Stimulated activated CD4-positive, alpha-beta T cell treated with anti-CD3 and anti-CD28 coated beads, TNF-alpha, amount 100 ng/mL, for 1 hour (primary cell): Measurements from ENCODE around the gene ZCWPW1.
"Not testable (repeated sequence)": the region's sequence is repeated elsewhere in the genome, so short reads cannot be mapped to it uniquely, and the experiment has no call there.

Experiments used
- DNase-seq, 3 donors: peaks; one replicate each; pipeline ENCODE4 v3.0.0-alpha.2; 2020; ENCODE audit warnings: low read depth in 3 of 3, low spot score in 1 of 3

Gene ZCWPW1

GRCh38 chr7:100402241-100402640 is 26.3 kb downstream of the ZCWPW1 start:
- no peak for DNase-seq

DNA sequence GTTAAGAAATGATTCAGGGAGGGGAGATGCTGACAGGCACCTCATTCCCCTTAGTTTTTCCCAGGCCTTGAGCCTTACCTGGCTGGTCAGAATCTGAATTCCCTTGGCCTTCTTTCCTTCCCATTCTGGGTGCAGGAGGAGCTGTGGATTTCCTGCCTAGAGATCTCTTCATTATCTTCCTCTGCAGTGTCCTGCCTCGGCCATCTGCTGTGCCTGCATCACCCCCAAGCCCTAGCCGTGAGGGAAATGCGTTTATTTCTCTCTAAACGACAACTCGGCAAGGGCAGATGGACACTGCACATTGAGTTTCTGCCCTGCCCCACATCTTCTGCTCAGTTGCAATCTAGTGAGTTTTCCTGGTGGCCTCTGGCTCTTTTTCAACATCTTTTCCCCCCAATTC is 26.7 kb downstream of the ZCWPW1 start:
- DNase-seq = no peak

- DNase-seq = no peak
Observed at GRCh38 chr7:100400656-100401055, 27.8 kb downstream of the ZCWPW1 start.

DNA sequence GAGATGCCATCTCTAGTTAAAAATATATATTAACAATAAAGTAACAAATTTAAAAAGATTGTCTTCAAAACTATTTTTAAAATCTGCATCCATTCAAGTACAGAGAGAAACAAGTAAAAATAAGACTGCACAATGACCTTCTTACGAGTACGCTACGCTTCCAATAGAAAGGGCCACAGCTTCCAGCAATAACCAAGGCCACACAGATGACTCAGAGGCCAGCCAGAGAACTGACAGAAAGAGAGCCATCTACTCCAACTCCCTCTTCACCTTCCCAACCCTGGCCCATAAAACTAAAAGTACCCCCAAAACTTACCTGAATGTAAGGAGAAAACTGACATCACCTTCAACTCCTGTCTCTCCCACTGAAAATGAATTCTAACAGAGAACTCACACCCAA is 28.5 kb downstream of the ZCWPW1 start:
- no peak for DNase-seq

DNA sequence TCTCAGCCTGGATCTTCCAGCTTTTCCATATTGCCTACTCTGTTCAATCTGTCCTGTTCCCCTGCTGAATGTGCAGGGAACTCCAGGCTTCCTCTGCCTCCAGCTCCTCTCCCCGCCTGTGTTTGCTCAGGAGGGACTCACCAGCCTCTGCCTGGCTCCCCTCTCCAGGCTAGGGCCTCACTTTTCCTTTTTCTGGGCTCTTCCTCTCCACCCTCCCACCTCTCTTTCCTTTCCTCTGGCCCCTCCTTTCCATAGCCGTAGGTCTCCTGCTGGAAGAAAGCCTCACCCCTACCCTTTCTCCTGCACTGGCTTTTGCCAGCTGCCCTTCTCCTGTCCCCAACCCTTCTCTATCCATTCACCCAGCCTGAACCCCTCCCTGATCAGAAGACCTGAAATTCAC is 30.3 kb downstream of the ZCWPW1 start:
- DNase-seq = no peak

DNA sequence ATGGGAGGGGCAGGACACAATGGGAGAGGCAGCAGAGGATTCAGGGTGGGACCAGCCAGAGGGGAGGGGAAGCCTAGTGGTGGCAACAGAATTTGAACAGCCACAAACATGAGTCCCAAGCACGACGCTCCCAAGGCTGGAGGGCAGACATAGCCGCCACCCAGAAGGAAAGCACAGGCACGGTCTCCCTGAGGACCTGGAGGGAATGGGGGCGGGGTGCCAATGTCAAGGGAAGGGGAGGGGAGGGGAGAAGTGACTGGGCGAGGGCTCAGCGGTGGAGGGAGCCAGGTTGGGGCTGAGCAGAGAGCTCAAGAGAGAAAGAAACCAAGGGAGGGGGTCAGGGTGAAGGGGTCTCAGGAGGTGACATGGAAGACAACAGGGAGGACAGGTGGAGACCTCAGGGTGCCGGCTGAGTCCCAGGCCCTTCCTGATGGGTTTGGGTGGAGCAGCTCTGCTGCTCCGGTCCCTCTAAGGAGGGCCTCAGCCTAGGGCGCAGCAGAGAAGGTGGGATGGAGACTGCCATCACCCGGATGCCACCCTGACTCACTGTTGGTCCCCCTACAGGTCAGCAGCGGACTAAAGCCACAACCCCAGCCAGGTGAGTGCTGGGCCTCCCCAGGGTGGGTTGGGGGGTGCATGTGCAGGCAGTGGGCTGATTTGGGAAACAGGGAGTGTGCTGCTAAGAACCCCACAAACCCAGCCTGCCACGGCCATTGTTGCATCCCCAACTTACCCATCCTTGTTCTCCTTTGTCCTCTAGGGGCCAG is 31.0 kb downstream of the ZCWPW1 start:
- DNase-seq = no peak

- no peak for DNase-seq
Observed at GRCh38 chr7:100396421-100396982, 32.0 kb downstream of the ZCWPW1 start.

- no peak for DNase-seq
Observed at GRCh38 chr7:100394077-100394476, 34.4 kb downstream of the ZCWPW1 start.

DNA sequence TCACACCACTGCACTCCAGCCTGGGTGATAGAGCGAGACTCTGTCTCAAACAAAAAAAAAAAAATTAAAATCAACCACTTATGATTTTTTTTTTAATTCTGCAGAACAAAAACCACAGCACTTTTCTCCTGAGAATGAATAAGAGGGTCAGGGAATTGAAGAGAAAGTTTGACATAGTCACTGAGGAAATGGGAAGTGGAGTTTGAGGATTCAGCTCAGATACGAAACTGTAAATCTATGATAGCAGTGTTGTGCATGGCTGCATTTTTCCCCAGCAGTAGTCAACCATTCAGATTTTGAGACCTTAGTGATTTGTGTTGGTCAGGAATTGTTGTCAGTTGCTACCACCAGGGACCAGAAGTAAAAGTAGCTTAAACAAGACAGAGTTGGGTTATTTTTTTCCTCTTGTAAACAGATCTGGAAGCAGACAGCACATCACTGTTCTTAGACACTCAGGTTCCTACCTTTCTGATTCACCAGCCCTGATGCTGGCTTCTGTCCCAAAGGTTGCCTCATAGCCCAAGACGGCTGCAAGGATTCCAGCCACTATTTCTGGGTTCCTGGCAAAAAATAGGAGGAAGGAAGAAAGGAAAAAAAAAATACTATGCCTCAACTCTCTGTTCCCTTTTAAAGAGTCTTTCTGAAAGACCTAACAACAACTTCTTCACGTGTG is 35.1 kb downstream of the ZCWPW1 start:
- no peak for DNase-seq

DNA sequence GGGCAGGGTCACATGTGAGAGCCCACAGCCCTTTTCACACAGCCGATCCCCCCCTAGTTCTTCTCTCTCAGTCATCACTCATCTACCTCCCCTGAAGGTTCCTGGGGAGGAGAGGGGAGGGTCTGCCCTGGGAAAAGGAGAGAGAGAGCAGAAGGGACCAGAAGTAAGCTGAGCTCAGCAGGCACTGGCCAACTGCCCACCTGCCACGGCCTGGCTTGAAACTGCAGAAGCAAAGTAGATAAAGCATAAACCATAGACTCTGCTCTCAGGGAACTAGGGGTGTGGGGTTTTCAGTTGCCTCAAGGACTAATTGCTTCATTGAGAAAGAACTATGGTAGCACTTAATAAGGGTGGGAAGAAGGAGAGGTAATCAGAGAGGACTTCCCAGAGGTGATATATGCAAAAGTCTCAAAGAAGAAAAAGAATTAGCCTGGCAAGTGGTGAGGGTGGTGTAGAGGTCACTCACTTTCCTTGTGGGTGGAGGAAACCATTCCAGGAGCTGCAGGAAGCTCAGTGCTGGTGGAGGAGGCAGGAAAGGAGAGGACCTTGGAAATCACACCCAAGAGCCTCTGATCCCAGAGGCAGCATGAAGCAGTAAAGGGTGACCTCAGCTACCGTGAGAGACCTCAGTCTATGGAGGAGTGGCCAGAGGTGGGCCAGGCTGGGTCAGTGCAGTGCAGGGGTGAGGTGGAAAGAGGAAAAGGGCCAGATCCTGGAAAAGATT is 38.1 kb downstream of the ZCWPW1 start:
- DNase-seq = no peak

- no peak for DNase-seq
Observed at GRCh38 chr7:100389437-100390088, 38.9 kb downstream of the ZCWPW1 start.

- DNase-seq = no peak
Observed at GRCh38 chr7:100387695-100388094, 40.8 kb downstream of the ZCWPW1 start.

GRCh38 chr7:100386940-100387339 is 41.6 kb downstream of the ZCWPW1 start:
- no peak for DNase-seq

DNA sequence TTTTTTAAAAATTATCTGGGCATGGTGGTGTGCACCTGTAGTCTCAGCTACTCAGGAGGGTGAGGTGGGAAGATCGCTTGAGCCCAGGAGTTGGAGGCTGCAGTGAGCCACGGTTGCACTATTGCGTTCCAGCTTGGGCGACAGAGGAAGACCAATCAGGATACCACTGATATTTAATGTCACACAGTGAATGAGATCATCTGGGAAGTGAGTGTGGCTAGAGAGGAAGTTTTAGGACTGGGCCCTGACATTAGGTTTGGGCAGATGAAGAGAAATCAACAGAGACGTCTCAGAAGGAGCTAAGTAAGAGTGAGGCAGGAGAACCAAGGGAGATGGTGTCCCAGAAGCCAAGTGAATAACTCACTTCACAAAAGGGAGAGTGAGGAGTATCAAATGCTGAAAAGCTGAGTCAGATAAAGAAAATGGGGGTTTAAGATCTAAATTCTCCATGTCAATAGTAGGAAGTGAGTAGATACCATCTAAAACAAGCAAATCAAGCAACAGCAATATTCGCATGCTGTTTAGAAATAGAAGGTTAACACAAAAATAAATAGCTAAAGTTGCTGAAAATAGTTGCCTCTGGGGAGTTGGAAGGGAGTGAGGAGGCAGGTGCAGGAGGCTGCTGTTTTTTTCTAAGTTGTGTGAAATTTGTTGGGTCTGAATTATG is 43.7 kb downstream of the ZCWPW1 start:
- no peak for DNase-seq

GRCh38 chr7:100382234-100382853 is 46.2 kb downstream of the ZCWPW1 start:
- not testable (repeated sequence) for DNase-seq

DNA sequence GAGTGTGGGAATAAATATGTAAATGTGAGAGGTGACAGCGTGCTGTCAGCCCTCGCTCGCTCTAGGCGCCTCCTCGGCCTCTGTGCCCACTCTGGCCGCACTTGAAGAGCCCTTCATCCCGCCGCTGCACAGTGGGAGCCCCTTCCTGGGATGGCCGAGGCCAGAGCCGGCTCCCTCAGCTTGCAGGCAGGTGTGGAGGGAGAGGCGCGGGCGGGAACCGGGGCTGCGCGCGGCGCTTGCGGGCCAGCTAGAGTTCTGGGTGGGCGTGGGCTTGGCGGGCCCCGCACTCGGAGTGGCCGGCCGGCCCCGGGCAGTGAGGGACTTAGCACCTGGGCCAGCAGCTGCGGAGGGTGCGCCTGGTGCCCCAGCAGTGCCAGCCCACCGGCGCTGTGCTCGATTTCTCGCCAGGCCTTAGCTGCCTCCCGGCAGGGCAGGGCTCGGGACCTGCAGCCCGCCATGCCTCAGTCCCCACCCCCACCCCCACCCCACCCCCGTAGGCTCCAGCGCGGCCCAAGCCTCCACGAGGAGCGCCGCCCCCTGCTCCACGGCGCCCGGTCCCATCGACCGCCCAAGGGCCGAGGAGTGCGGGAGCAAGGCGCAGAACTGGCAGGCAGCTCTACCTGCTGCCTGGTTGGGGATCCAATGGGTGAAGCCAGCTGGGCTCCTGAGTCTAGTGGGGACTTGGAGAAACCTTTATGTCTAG is 46.8 kb downstream of the ZCWPW1 start:
- DNase-seq = not testable (repeated sequence)

DNA sequence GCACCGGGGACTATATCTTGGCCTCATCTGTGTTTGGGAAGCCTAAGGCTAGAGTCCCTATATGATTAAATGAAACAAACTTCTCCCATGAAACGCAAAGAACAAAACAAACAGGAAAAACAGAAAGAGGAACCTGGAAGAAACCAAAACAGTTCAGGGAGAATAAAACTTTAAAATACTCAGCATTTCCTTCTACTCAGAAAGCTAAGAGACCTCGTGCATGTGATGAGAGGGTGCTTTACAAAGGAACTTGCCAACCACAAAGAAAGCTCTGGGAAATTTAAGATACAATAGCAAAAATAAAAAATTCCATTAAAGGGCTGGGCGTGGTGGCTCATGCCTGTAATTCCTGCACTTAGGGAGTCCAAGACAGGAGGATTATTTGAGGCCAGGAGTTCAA is 48.3 kb downstream of the ZCWPW1 start:
- no peak for DNase-seq

DNA sequence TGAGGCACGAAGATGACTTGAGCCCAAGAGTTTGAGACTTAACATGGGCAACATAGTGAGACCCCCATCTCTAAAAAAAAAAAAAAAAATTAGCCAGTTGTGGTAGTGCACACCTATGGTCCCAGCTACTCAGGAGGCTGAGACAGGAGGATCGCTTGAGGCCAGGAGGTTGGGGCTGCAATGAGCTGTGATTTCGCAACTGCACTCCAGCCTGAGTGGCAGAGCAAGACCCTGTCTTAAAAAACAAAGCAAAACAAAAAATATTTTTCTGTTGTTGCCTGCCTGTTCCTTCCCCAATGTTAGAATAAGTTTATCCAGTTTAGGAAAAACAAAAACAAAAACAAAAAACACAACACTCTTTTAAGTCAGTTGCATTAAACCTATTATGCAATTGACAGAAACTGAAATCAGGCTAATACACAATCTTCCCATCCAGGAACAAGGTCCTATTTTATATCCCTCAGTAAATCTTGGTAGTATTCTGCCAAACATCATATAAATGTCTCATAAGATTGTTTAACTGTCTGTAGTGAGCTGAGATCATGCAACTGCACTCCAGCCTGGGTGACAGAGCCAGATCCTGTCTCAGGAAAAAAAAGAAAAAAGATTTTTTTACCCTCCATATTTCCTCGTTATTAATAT is 50.3 kb downstream of the ZCWPW1 start:
- no peak for DNase-seq

GRCh38 chr7:100376066-100376465 is 52.4 kb downstream of the ZCWPW1 start:
- no peak for DNase-seq
